ENCODE results near the gene TEX22.

TEX22 gene

GRCh38 chr14:105455766-105456660 is 57.7 kb downstream of the TEX22 start:
- Histone ChIP-seq H3K9me3 (ENCODE audit: insufficient read depth, low read depth, low read length) (no peaks in the 10 kb centered on the region), H3K36me3 (ENCODE audit: insufficient read depth, low read length) (peaks cover 82% of the 10 kb centered on the region), H3K4me3 (ENCODE audit: low read length) (no peak overlapping the region), H3K4me1 (ENCODE audit: insufficient read depth, low read length) (no peaks in the 10 kb centered on the region), H3K9ac (ENCODE audit: low read depth, low read length) (no peak overlapping the region), H3K27me3 (ENCODE audit: insufficient read depth, low read length) (no peaks in the 10 kb centered on the region), H3K27ac (ENCODE audit: low read depth, low read length) (no peak overlapping the region)
- 90% methylated on average over 22 of the region's 22 CpGs for WGBS

GRCh38 chr14:105456736-105457617 is 58.6 kb downstream of the TEX22 start:
- Histone ChIP-seq H3K9ac (ENCODE audit: low read depth, low read length) (no peak overlapping the region), H3K27ac (ENCODE audit: low read depth, low read length) (no peak overlapping the region), H3K36me3 (ENCODE audit: insufficient read depth, low read length) (peaks cover 83% of the 10 kb centered on the region), H3K27me3 (ENCODE audit: insufficient read depth, low read length) (no peaks in the 10 kb centered on the region), H3K9me3 (ENCODE audit: insufficient read depth, low read depth, low read length) (no peaks in the 10 kb centered on the region), H3K4me1 (ENCODE audit: insufficient read depth, low read length) (no peaks in the 10 kb centered on the region), H3K4me3 (ENCODE audit: low read length) (no peak overlapping the region)
- 96% methylated on average over 22 of the region's 22 CpGs for WGBS

- Histone ChIP-seq H3K27ac (ENCODE audit: low read depth, low read length) (no peak overlapping the region), H3K9me3 (ENCODE audit: insufficient read depth, low read depth, low read length) (no peaks in the 10 kb centered on the region), H3K4me1 (ENCODE audit: insufficient read depth, low read length) (no peaks in the 10 kb centered on the region), H3K27me3 (ENCODE audit: insufficient read depth, low read length) (no peaks in the 10 kb centered on the region), H3K36me3 (ENCODE audit: insufficient read depth, low read length) (peaks cover 81% of the 10 kb centered on the region), H3K4me3 (ENCODE audit: low read length) (no peak overlapping the region), H3K9ac (ENCODE audit: low read depth, low read length) (no peak overlapping the region)
- WGBS = 91% methylated on average over 18 of the region's 18 CpGs
Measured at GRCh38 chr14:105458010-105458409, 59.7 kb downstream of the TEX22 start.

- peaks cover 81% of the 10 kb centered on the region for H3K36me3 ChIP-seq (ENCODE audit: insufficient read depth, low read length)
- no peak overlapping the region for H3K4me3 ChIP-seq (ENCODE audit: low read length)
- no peak overlapping the region for H3K9ac ChIP-seq (ENCODE audit: low read depth, low read length)
- no peaks in the 10 kb centered on the region for H3K27me3 ChIP-seq (ENCODE audit: insufficient read depth, low read length)
- 89% methylated on average over 14 of the region's 14 CpGs for WGBS
- no peaks in the 10 kb centered on the region for H3K9me3 ChIP-seq (ENCODE audit: insufficient read depth, low read depth, low read length)
- H3K4me1 ChIP-seq (ENCODE audit: insufficient read depth, low read length) = no peaks in the 10 kb centered on the region
- H3K27ac ChIP-seq (ENCODE audit: low read depth, low read length) = no peak overlapping the region
Measured at GRCh38 chr14:105458571-105458970, 60.2 kb downstream of the TEX22 start.

- Histone ChIP-seq H3K27me3 (ENCODE audit: insufficient read depth, low read length) (no peaks in the 10 kb centered on the region), H3K4me3 (ENCODE audit: low read length) (no peak overlapping the region), H3K9me3 (ENCODE audit: insufficient read depth, low read depth, low read length) (no peaks in the 10 kb centered on the region), H3K27ac (ENCODE audit: low read depth, low read length) (no peak overlapping the region), H3K36me3 (ENCODE audit: insufficient read depth, low read length) (peaks cover 80% of the 10 kb centered on the region), H3K9ac (ENCODE audit: low read depth, low read length) (no peak overlapping the region), H3K4me1 (ENCODE audit: insufficient read depth, low read length) (no peaks in the 10 kb centered on the region)
- 95% methylated on average over 17 of the region's 17 CpGs for WGBS
Measured at GRCh38 chr14:105460116-105460515, 61.8 kb downstream of the TEX22 start.

- H3K27ac ChIP-seq (ENCODE audit: low read depth, low read length) = no peak overlapping the region
- no peaks in the 10 kb centered on the region for H3K27me3 ChIP-seq (ENCODE audit: insufficient read depth, low read length)
- 96% methylated on average over 17 of the region's 17 CpGs for WGBS
- no peaks in the 10 kb centered on the region for H3K4me1 ChIP-seq (ENCODE audit: insufficient read depth, low read length)
- no peak overlapping the region for H3K4me3 ChIP-seq (ENCODE audit: low read length)
- no peak overlapping the region for H3K9ac ChIP-seq (ENCODE audit: low read depth, low read length)
- H3K9me3 ChIP-seq (ENCODE audit: insufficient read depth, low read depth, low read length) = no peaks in the 10 kb centered on the region
- H3K36me3 ChIP-seq (ENCODE audit: insufficient read depth, low read length) = peaks cover 80% of the 10 kb centered on the region
Measured at GRCh38 chr14:105460616-105461015, 62.3 kb downstream of the TEX22 start.

- Histone ChIP-seq H3K9me3 (ENCODE audit: insufficient read depth, low read depth, low read length) (no peaks in the 10 kb centered on the region), H3K9ac (ENCODE audit: low read depth, low read length) (no peak overlapping the region), H3K36me3 (ENCODE audit: insufficient read depth, low read length) (peaks cover 79% of the 10 kb centered on the region), H3K27me3 (ENCODE audit: insufficient read depth, low read length) (no peaks in the 10 kb centered on the region), H3K27ac (ENCODE audit: low read depth, low read length) (no peak overlapping the region), H3K4me3 (ENCODE audit: low read length) (no peak overlapping the region), H3K4me1 (ENCODE audit: insufficient read depth, low read length) (no peaks in the 10 kb centered on the region)
- 97% methylated on average over 18 of the region's 18 CpGs for whole genome bisulfite sequencing
Measured at GRCh38 chr14:105461903-105462302, 63.6 kb downstream of the TEX22 start.
